Measurements from ENCODE around the gene CIRBP.

DNA sequence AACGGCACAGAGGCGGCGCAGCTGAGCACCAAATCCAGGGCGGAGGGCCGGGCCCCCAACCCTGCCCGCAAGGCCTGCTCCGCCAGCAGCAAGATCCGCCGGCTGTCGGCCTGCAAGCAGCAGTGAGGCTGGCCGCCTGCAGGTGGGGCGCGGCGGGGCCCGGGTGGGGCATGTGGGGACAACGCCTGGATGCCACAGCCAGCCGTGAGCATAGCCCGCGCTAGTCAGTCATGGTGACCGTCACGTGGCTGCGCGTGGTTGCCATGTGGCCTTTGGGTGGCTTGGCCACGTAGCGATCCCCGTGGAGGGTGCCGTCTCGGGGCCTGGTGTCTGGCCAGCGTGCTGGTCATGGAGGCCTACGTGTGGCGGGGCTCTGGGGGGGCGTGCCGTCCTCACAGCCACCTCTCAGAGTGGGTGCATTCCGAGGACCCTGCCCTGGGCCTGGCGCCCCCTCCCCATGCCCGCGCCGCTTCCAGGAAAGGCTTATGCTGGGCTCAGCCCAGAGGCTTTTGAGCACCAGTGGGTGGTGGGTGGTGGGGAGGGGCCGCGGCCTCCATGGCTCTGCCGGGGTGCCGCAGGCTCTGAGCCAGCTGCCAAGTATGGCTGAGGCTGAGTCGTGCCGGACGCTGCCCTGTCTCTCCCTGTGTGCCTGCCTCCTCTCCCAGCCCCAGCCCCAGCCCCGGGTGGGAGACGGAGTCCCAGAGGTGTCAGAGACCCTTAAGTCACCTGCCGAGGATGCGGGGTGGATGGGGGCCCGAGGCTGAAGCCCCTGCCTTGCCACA lies 42.4 kb upstream of the CIRBP start:
- no peak for TF ChIP-seq POLR2A (IDR thresholded peaks at IDR 0.05)
- TF ChIP-seq, protein P1, sequence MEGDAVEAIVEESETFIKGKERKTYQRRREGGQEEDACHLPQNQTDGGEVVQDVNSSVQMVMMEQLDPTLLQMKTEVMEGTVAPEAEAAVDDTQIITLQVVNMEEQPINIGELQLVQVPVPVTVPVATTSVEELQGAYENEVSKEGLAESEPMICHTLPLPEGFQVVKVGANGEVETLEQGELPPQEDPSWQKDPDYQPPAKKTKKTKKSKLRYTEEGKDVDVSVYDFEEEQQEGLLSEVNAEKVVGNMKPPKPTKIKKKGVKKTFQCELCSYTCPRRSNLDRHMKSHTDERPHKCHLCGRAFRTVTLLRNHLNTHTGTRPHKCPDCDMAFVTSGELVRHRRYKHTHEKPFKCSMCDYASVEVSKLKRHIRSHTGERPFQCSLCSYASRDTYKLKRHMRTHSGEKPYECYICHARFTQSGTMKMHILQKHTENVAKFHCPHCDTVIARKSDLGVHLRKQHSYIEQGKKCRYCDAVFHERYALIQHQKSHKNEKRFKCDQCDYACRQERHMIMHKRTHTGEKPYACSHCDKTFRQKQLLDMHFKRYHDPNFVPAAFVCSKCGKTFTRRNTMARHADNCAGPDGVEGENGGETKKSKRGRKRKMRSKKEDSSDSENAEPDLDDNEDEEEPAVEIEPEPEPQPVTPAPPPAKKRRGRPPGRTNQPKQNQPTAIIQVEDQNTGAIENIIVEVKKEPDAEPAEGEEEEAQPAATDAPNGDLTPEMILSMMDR (IDR thresholded peaks at IDR 0.05): no peak

Measured in Peyer's patch (tissue), 4 donors.